GM12891 (cell line): ENCODE results near the gene GGT6.

Source experiments
- POLR2A ChIP-seq: IDR thresholded peaks from 2 replicates; pipeline ENCODE4 v1.6.1; 2011; ENCODE audit warnings: low read depth, low read length, control low read depth
- POLR2AphosphoS5 ChIP-seq: IDR thresholded peaks from 2 replicates; pipeline ENCODE4 v1.6.1; 2011; ENCODE audit warnings: low read depth, low read length, control low read depth
- SPI1 ChIP-seq: IDR thresholded peaks from 2 replicates; pipeline ENCODE4 v1.6.1; 2011; ENCODE audit warnings: low read depth, low read length, control low read depth

DNA sequence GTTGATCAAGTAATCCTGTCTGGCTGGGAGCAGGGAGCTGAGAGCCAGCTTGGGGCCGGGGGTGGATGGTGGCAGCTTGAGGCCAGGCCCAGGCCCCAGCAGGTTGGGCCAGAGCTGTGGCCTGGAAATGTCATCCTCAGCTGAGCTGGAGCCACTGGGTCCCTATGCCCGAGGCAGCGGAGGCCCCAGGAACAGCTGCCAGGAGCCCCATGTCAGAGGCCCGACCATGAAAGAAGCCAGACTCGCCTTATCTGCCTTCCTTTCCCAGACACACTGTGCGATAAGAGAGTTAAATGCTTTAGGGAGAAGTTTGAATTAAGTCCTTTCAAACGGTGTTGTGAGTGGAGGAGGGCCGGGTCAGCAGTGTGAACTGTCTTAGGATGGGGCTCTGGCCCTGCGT, 27.4 kb upstream of the GGT6 start:
- TF ChIP-seq POLR2A, result no peak
- TF ChIP-seq SPI1, result no peak
- TF ChIP-seq POLR2AphosphoS5, result no peak
